ENCODE data around the gene ADGRV1. TPM values are rescaled to one million over a fixed set of nuclear protein-coding genes. Genes with fewer than 3 reads are reported as not detected.

Gene ADGRV1
- total RNA-seq, 4 donors from 2014 or later, result 0.28 to 6.5 (median 3.7) TPM

DNA sequence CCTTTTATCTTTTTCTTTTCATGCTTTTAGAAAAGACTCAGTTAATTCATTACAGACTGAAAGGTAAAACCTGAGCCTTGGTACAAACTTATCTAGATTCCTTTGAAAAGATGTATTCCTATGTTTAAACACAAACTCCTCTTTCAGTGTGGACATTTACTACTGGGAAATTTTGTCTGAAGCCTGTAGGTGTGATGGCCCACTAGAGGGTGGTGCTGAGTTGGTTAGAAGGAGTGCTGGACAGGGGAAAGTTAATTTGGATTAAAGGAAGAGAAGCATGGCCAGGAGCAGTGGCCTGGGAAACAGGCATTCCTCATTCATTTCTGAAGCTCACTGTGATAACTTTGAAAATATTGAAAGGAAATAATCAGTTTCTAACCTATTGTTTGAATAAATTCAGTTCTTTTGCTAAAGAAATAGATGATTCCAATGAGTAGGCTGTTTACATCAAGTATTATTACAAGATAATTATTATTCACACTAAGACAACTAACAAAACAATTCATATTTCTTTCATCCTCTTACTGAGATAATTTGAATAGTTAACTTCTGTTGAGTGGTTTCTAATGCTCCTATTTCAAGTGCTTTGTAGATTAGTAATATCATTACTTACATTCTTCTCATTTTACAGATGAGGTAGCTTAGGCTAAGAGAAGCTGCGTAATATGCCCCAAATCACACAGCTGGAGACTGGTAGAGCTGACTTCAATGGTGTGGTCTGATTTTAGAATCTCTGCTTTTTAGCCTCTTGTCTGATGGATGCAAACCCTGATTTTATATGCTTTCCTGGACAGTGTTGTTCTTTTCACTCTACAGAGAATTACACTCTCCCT, 150.9 kb downstream of the ADGRV1 start:
- Histone ChIP-seq H3K27me3 (no peaks in the 10 kb centered on the region), H3K4me1 (no peaks in the 10 kb centered on the region), H3K27ac (no peak overlapping the region), H3K4me3 (no peak overlapping the region), H3K36me3 (no peaks in the 10 kb centered on the region), H3K9me3 (no peaks in the 10 kb centered on the region)
- no peak for TF ChIP-seq POLR2A (IDR thresholded peaks at IDR 0.05)
- TF ChIP-seq, protein P1, sequence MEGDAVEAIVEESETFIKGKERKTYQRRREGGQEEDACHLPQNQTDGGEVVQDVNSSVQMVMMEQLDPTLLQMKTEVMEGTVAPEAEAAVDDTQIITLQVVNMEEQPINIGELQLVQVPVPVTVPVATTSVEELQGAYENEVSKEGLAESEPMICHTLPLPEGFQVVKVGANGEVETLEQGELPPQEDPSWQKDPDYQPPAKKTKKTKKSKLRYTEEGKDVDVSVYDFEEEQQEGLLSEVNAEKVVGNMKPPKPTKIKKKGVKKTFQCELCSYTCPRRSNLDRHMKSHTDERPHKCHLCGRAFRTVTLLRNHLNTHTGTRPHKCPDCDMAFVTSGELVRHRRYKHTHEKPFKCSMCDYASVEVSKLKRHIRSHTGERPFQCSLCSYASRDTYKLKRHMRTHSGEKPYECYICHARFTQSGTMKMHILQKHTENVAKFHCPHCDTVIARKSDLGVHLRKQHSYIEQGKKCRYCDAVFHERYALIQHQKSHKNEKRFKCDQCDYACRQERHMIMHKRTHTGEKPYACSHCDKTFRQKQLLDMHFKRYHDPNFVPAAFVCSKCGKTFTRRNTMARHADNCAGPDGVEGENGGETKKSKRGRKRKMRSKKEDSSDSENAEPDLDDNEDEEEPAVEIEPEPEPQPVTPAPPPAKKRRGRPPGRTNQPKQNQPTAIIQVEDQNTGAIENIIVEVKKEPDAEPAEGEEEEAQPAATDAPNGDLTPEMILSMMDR (IDR thresholded peaks at IDR 0.05), result peak in 4 of 6 experiments; percentile 21 to 32 (median 28)
- DNase-seq, result no peak

DNA sequence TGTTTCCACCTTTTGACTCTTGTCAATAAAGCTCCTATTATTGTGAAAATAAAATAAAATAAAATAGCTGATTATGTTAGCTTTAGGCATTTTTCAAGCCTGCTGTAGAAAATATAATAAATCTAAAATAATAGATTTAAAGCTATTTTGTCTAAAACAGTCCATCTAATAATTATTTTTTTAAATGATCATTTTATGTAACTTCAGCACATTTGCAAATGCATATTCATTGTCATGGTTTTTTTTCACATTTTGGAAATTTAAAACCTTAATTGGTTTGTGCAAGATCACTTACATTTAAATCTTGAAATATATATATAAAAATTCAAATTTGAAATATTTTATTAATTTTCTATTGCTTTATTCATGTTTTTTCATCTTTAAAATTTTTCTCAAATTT, 159.8 kb downstream of the ADGRV1 start:
- TF ChIP-seq POLR2A (IDR thresholded peaks at IDR 0.05), result no peak
- TF ChIP-seq, protein P1 (IDR thresholded peaks at IDR 0.05), result no peak
- Histone ChIP-seq H3K9me3 (no peaks in the 10 kb centered on the region), H3K4me3 (no peak overlapping the region), H3K4me1 (no peaks in the 10 kb centered on the region), H3K27ac (no peak overlapping the region), H3K27me3 (no peaks in the 10 kb centered on the region), H3K36me3 (no peaks in the 10 kb centered on the region)
- DNase-seq, result no peak

DNA sequence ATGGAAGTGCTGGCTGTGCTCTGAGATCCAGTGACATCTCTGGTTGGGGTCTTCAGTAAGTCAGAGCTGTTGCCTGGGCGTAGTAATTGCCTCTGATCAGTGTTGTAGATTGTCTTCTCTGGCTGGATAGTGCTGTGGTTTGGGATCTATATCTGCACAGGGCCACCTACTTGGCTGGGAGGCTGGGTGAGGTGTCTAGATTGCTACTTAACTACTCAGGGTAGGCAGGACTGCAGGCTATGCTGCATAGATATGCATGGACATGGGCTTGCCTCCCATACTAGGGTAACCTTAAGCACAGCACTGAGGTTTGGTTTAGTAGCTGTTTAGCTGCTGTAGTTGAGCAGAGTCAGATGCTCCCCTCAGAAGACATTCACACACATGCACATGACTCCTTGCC, 181.0 kb downstream of the ADGRV1 start:
- no peak for DNase-seq
- Histone ChIP-seq H3K27me3 (no peaks in the 10 kb centered on the region), H3K36me3 (no peaks in the 10 kb centered on the region), H3K27ac (no peak overlapping the region), H3K4me1 (no peaks in the 10 kb centered on the region), H3K4me3 (no peak overlapping the region), H3K9me3 (no peaks in the 10 kb centered on the region)
- TF ChIP-seq, protein P1 (IDR thresholded peaks at IDR 0.05), result no peak
- no peak for TF ChIP-seq POLR2A (IDR thresholded peaks at IDR 0.05)

DNA sequence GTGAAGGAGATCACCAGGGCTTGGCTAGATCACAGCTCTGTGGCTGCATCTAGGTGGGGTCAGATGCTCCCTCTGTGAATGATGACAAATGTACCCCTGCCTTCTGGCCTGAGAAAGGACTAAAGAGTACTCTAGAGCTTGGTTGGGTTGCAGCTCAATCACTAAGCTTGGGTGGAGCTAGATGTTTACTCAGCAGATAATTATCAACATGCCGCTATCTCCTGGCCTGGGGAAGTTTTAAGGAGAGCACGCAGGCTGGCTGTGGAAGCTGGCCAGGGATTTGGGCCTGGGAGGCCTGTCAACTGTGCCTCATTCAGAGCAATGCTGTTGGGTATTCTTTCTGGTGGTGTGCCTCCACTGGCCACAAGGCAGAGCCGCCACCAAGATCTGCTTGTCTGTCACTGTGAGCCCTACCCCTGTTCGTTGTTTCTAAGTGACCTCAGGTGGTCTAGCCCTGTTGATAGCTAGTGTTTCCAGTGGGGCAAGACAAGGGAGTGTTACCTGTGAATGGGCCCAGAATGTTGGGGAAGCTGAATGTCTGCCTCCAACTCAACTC, 181.7 kb downstream of the ADGRV1 start:
- no peak for DNase-seq
- Histone ChIP-seq H3K4me3 (no peak overlapping the region), H3K27ac (no peak overlapping the region), H3K4me1 (no peaks in the 10 kb centered on the region), H3K9me3 (no peaks in the 10 kb centered on the region), H3K36me3 (no peaks in the 10 kb centered on the region), H3K27me3 (no peaks in the 10 kb centered on the region)
- TF ChIP-seq, protein P1 (IDR thresholded peaks at IDR 0.05), result no peak
- no peak for TF ChIP-seq POLR2A (IDR thresholded peaks at IDR 0.05)

DNA sequence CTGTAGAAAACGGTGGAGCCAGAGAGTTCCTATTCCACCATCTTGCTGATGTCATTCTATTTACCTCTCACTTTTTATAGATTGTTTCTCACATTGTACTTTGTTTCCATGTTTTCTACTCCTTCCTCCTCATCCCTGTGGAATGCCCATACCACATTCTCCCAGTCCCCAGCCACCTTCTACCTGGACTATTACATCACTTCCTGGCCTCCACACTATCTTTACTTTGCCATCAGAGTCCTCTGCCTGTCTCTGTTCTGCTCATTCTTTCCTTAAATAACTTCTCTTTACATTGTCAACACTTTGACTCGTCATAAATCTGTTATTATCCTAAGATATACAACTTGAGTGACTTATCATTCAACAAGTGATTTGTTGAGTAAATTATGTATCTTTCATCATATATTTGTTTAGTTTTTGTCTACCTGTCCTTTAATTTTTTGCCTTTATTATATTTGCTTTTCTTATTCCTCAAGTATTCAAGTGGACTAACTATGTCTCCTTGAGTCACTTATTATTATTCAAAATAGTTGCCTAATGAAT, 182.5 kb downstream of the ADGRV1 start:
- DNase-seq, result no peak
- TF ChIP-seq POLR2A (IDR thresholded peaks at IDR 0.05), result no peak
- TF ChIP-seq, protein P1 (IDR thresholded peaks at IDR 0.05), result no peak
- no peaks in the 10 kb centered on the region for H3K36me3 ChIP-seq
- H3K27ac ChIP-seq, result no peak overlapping the region
- no peak overlapping the region for H3K4me3 ChIP-seq
- no peaks in the 10 kb centered on the region for H3K9me3 ChIP-seq
- no peaks in the 10 kb centered on the region for H3K4me1 ChIP-seq
- H3K27me3 ChIP-seq, result no peaks in the 10 kb centered on the region

All from Peyer's patch (tissue), 4 donors.